ENCODE results near the gene TAOK3.

- TF ChIP-seq CTCF (IDR thresholded peaks at IDR 0.05; ENCODE audit: low read depth, low read length) (peak; percentile 98), POLR2A (IDR thresholded peaks at IDR 0.05; ENCODE audit: extremely low read depth, insufficient read length) (peak; percentile 43), MAX (IDR thresholded peaks at IDR 0.05; ENCODE audit: low read depth, low read length) (peak; percentile 28; the same call in 1 of the 2 replicates)
These were observed 3.6 kb upstream of the TAOK3 start, which contains the start of gene SUDS3 for GRCh38 chr12:118376089-118377020.
